AG09309 (cell line): ENCODE results near the gene PHEX.

Source experiments
- DNase-seq: peaks from one replicate; pipeline ENCODE4 v3.0.0-alpha.2; 2010; ENCODE audit warnings: low read depth
- H3K4me3 ChIP-seq: 2 replicates; pipeline ENCODE4 v1.5.1; 2011; ENCODE audit warnings: mild to moderate bottlenecking, low read depth, low read length, moderate library complexity; ENCODE audit not compliant: control insufficient read depth
- CTCF ChIP-seq: IDR thresholded peaks from 2 replicates; pipeline ENCODE4 v1.5.1; 2011; ENCODE audit warnings: mild to moderate bottlenecking, low read depth, low read length, inconsistent platforms; ENCODE audit not compliant: insufficient read depth, control insufficient read depth; ENCODE audit errors: missing control alignments

The PHEX gene

DNA sequence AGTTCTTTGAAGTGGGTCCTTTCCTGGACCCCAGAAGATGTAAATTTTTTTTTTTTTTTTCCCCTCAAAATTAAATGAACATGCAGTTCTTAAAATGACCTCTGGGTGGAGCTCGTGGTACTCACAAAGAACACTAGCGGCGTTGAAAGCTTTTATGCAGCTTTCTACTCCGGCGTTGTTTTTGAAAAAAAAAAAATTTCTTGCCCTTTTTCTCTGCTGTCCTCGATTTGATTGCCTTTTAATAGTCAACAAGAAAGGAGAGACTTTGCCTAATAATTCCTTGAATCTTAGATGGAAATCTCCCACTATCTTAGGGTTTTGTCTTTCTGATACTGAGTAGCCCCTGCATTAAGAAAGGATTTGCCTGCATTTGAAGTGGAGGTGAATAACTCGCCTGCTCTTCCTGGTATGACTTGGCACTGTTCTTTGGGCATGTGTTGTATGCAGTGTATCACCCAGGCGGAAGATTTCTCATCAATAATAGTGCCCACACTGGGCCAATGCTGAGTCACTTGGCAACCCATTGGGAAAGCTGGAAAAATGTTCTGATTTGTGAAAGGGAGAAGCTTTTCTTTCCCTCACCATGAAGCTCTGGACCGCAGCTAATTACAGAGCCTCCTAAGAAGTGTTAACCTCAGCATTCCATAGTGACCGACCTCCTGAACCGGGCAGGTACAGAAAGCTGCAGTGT, 104.0 kb downstream of the PHEX start:
- peak; percentile 17 for DNase-seq
- H3K4me3 ChIP-seq = no peak overlapping the region
- TF ChIP-seq CTCF = peak; percentile 63

GRCh38 chrX:22136711-22137110, 104.6 kb downstream of the PHEX start:
- DNase-seq = no peak
- no peak for TF ChIP-seq CTCF
- no peak overlapping the region for H3K4me3 ChIP-seq

DNA sequence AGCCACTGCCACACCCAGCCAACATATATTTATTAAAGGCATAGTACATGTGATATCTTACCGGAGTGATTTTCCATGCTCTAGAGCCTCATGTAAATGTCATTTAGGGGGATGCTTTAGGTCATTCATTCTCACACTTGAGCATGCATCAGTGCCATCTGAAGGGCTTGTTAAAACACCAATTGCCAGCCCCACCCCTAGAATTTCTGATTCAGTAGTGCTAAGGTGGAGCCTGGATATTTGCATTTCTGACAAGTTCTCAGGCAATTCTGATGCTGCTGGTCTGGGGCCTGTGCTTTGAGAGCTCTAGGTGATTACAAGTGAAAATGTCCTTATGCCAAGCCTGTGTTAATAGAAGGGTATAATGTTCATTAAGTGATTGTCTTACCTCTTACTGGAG, 107.7 kb downstream of the PHEX start:
- DNase-seq = no peak
- no peak overlapping the region for H3K4me3 ChIP-seq
- TF ChIP-seq CTCF = no peak

GRCh38 chrX:22141047-22141730, 109.1 kb downstream of the PHEX start:
- TF ChIP-seq CTCF = no peak
- DNase-seq = no peak

DNA sequence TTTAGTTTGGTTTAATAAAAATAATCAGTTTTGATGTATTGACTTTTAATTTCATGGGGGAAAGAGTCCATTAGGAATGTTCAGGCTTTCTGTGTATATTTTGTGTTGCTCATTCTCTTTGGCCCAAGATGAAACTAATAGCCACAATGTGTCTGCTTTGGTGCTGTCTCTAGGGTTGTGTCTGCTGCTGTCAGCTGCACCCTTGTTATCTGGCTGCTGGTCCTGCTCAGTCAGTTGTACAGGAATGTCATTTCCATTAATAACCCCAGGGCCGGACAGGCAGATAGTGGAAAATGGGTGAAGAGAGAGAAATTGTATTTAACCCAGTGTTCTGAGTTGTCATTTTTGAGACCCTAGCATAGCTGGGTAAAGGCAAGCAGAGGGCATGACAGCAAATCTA, 115.1 kb downstream of the PHEX start:
- H3K4me3 ChIP-seq = no peak overlapping the region
- no peak for DNase-seq
- TF ChIP-seq CTCF = no peak

More at GRCh38 chrX:22141047-22141730, 109.1 kb downstream of the PHEX start:
- no peak overlapping the region for H3K4me3 ChIP-seq

DNA sequence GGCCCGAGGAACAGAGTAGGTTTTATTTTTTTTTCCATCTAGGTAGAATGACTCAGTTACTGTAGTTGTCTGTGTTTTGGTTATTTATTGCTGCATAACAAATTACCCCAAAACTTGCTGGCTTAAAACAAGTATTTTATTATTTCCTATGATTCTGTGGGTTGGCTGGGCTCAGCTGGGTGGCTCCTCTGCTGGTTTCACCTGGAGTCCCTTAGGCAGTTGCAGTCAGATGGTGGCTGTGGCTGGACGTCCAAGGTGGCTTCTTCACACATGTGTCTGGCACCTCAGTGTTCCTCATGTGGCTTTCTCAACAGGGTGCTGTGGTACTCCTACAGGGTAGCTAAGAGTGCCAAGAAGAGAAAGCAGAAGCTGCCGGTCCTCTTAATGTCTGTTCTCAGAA, 115.8 kb downstream of the PHEX start:
- H3K4me3 ChIP-seq = no peak overlapping the region
- no peak for DNase-seq
- TF ChIP-seq CTCF = no peak

GRCh38 chrX:22148565-22148964, 116.4 kb downstream of the PHEX start:
- H3K4me3 ChIP-seq = no peak overlapping the region
- no peak for TF ChIP-seq CTCF
- no peak for DNase-seq
